H1 (cell line): ENCODE results near the gene GPATCH4. TPM values are rescaled to one million over a fixed set of nuclear protein-coding genes. Genes with fewer than 3 reads are reported as not detected.
A peak's percentile ranks its signal among the peaks of the same experiment; 100 is the strongest.

ENCODE experiments used
- CTCF ChIA-PET: fragments of 300-600 bp; sonication (Branson Sonifier 250); formaldehyde crosslinking; loops from one replicate; lab custom pipeline; 2021; ENCODE audit not compliant: partially characterized antibody; lab: Charles Lee
- POLR2A ChIA-PET: fragments of 300-600 bp; sonication (Branson Sonifier 250); formaldehyde crosslinking; loops from one replicate; lab custom pipeline; 2021; ENCODE audit warnings: inconsistent platforms; ENCODE audit not compliant: partially characterized antibody; lab: Charles Lee
- DNase-seq, 2 experiments: peaks; one replicate each; pipeline versions ENCODE4 v3.0.0 to v3.0.0-alpha.2; 2010 to 2022; ENCODE audit warnings: low spot score in 2 of 2, low read depth in 1 of 2, mixed read lengths in 1 of 2
- FAIRE-seq: peaks from 2 replicates; lab custom pipeline; 2011; peaks lifted over from hg19 to GRCh38; lab: Jason Lieb, UNC
- H2AFZ ChIP-seq: 2 replicates; pipeline ENCODE4 v1.8.1; 2012; ENCODE audit warnings: low read length, inconsistent platforms
- H2AK5ac ChIP-seq: 2 replicates; pipeline ENCODE4 v1.6.1; 2013; ENCODE audit warnings: low read depth, low read length
- H2BK120ac ChIP-seq: replicated peaks from 2 replicates; pipeline ENCODE3; 2013; ENCODE audit warnings: low read depth, low read length, inconsistent platforms
- H2BK12ac ChIP-seq: 2 replicates; pipeline ENCODE4 v1.6.1; 2013; ENCODE audit warnings: low read depth, low read length
- H2BK15ac ChIP-seq: 2 replicates; pipeline ENCODE4 v1.6.1; 2013; ENCODE audit warnings: low read length
- H2BK20ac ChIP-seq: 2 replicates; pipeline ENCODE4 v1.6.1; 2013; ENCODE audit warnings: low read length
- H2BK5ac ChIP-seq: 2 replicates; pipeline ENCODE4 v1.6.1; 2013; ENCODE audit warnings: low read depth, low read length
- H3K14ac ChIP-seq: 2 replicates; pipeline ENCODE4 v1.6.1; 2013; ENCODE audit warnings: inconsistent platforms; ENCODE audit not compliant: insufficient read length
- H3K18ac ChIP-seq: 2 replicates; pipeline ENCODE4 v1.6.1; 2013; ENCODE audit warnings: low read length; ENCODE audit errors: extremely low read depth
- H3K23ac ChIP-seq: 2 replicates; pipeline ENCODE4 v1.6.1; 2013; ENCODE audit warnings: inconsistent platforms; ENCODE audit not compliant: insufficient read length
- H3K23me2 ChIP-seq: 2 replicates; pipeline ENCODE4 v1.6.1; 2013; ENCODE audit warnings: low read depth, low read length
- H3K27ac ChIP-seq: 2 replicates; pipeline ENCODE4 v1.6.1; 2011; ENCODE audit warnings: low read depth, low read length, inconsistent platforms
- H3K27me3 ChIP-seq, 4 experiments: replicated peaks in 1 of 4; 1 replicate in 1 of 4; 2 replicates in 3 of 4; pipeline versions ENCODE4 v1.6.1 to v1.8.1; 2011 to 2013; ENCODE audit warnings: low read length in 3 of 4, mild to moderate bottlenecking in 3 of 4, inconsistent platforms in 2 of 4, mixed read lengths in 2 of 4, moderate library complexity in 1 of 4; ENCODE audit not compliant: control insufficient read depth in 3 of 4, insufficient read depth in 3 of 4; ENCODE audit errors: extremely low read depth in 1 of 4
- H3K36me3 ChIP-seq, 4 experiments: 2 replicates each; pipeline versions ENCODE4 v1.6.1 to v1.8.1; 2011 to 2013; ENCODE audit warnings: mild to moderate bottlenecking in 4 of 4, low read length in 3 of 4, moderate library complexity in 2 of 4, control low read depth in 1 of 4, inconsistent platforms in 1 of 4; ENCODE audit not compliant: insufficient read depth in 4 of 4, control insufficient read depth in 2 of 4
- H3K4ac ChIP-seq: replicated peaks from 2 replicates; pipeline ENCODE3; 2013; ENCODE audit warnings: low read length, low read depth, mixed read lengths, inconsistent platforms; ENCODE audit not compliant: insufficient read length
- H3K4me1 ChIP-seq, 4 experiments: replicated peaks in 1 of 4; 1 replicate in 1 of 4; 2 replicates in 3 of 4; pipeline versions ENCODE4 v1.6.1 to v1.8.1; 2011 to 2013; ENCODE audit warnings: low read length in 3 of 4, inconsistent platforms in 2 of 4, mixed read lengths in 1 of 4; ENCODE audit not compliant: insufficient read depth in 4 of 4, control insufficient read depth in 3 of 4
- H3K4me2 ChIP-seq, 2 experiments: 2 replicates each; pipeline versions ENCODE4 v1.6.1 to v1.8.1; 2011 to 2013; ENCODE audit warnings: low read depth in 2 of 2, low read length in 2 of 2, control low read depth in 1 of 2, inconsistent platforms in 1 of 2, mild to moderate bottlenecking in 1 of 2; ENCODE audit not compliant: insufficient read depth in 1 of 2
- H3K4me3 ChIP-seq, 4 experiments: fragments of 200-600, 300-600 bp in 1 of 4; sonication (generic), shearing (Covaris generic), sonication (Bioruptor Twin) in 1 of 4; 2 replicates each; pipeline versions ENCODE4 v1.5.1 to v1.8.1; 2011 to 2016; ENCODE audit warnings: low read length in 4 of 4, low read depth in 3 of 4, control low read depth in 2 of 4, inconsistent platforms in 2 of 4, mild to moderate bottlenecking in 2 of 4, mixed read lengths in 1 of 4, moderate library complexity in 1 of 4; ENCODE audit not compliant: insufficient read depth in 2 of 4; ENCODE audit errors: extremely low read depth in 1 of 4
- H3K56ac ChIP-seq: replicated peaks from 2 replicates; pipeline ENCODE3; 2013; ENCODE audit warnings: low read depth, mild to moderate bottlenecking, mixed read lengths, low read length, inconsistent platforms; ENCODE audit not compliant: insufficient read length
- H3K79me1 ChIP-seq: 2 replicates; pipeline ENCODE4 v1.6.1; 2013; ENCODE audit warnings: low read depth, low read length, control low read depth
- H3K79me2 ChIP-seq, 2 experiments: 2 replicates each; pipeline versions ENCODE4 v1.6.1 to v1.8.1; 2012 to 2013; ENCODE audit warnings: low read length in 2 of 2, mild to moderate bottlenecking in 2 of 2, inconsistent platforms in 1 of 2; ENCODE audit not compliant: insufficient read depth in 2 of 2, control insufficient read depth in 1 of 2
- H3K9ac ChIP-seq, 4 experiments: replicated peaks in 1 of 4; 1 replicate in 1 of 4; 2 replicates in 3 of 4; pipeline versions ENCODE4 v1.6.1 to v1.8.1; 2011 to 2013; ENCODE audit warnings: low read depth in 3 of 4, low read length in 3 of 4, control low read depth in 2 of 4, mild to moderate bottlenecking in 2 of 4, moderate library complexity in 2 of 4, inconsistent platforms in 1 of 4; ENCODE audit errors: extremely low read depth in 1 of 4
- H3K9me3 ChIP-seq, 2 experiments: 2 replicates each; pipeline versions ENCODE4 v1.6.1 to v1.8.1; 2012 to 2013; ENCODE audit warnings: mild to moderate bottlenecking in 2 of 2, moderate library complexity in 2 of 2, control low read depth in 1 of 2, inconsistent platforms in 1 of 2, low read depth in 1 of 2, low read length in 1 of 2, mixed read lengths in 1 of 2; ENCODE audit not compliant: insufficient read depth in 2 of 2
- H4K20me1 ChIP-seq, 2 experiments: replicated peaks in 1 of 2; 2 replicates each; pipeline versions ENCODE3 to v1.8.1; 2011 to 2013; ENCODE audit warnings: inconsistent platforms in 2 of 2, low read length in 2 of 2, mild to moderate bottlenecking in 1 of 2; ENCODE audit not compliant: insufficient read depth in 2 of 2, control insufficient read depth in 1 of 2
- H4K5ac ChIP-seq: 2 replicates; pipeline ENCODE4 v1.6.1; 2013; ENCODE audit warnings: low read length, low read depth, mixed read lengths, inconsistent platforms; ENCODE audit not compliant: insufficient read length
- H4K8ac ChIP-seq: 2 replicates; pipeline ENCODE4 v1.8.0; 2013; ENCODE audit warnings: mild to moderate bottlenecking, moderate library complexity, low read length, inconsistent platforms; ENCODE audit not compliant: insufficient read depth; ENCODE audit errors: extremely low read depth
- H4K91ac ChIP-seq: replicated peaks from 2 replicates; pipeline ENCODE3; 2013; ENCODE audit warnings: low read length, mixed read lengths, inconsistent platforms; ENCODE audit not compliant: insufficient read length
- BACH1 ChIP-seq: IDR thresholded peaks from 2 replicates; pipeline ENCODE4 v1.6.1; 2012; ENCODE audit warnings: low read length, improper control_type of control experiment
- JUN ChIP-seq: IDR thresholded peaks from 2 replicates; pipeline ENCODE4 v1.6.1; 2011; ENCODE audit warnings: low read depth, mild to moderate bottlenecking, improper control_type of control experiment, low read length
- KDM4A ChIP-seq: IDR thresholded peaks from one replicate; pipeline ENCODE4 v1.7.1; 2012; ENCODE audit warnings: low read depth, mild to moderate bottlenecking, moderate library complexity, low read length, inconsistent platforms; ENCODE audit not compliant: severe bottlenecking
- POLR2A ChIP-seq, 2 experiments: IDR thresholded peaks; 1 replicate in 1 of 2; 2 replicates in 1 of 2; pipeline ENCODE4 v1.6.1; 2011; ENCODE audit warnings: low read depth in 2 of 2, low read length in 2 of 2, mild to moderate bottlenecking in 2 of 2; ENCODE audit errors: control extremely low read depth in 1 of 2
- RXRA ChIP-seq: IDR thresholded peaks from 2 replicates; pipeline ENCODE4 v1.6.1; 2011; ENCODE audit warnings: low read depth, mild to moderate bottlenecking, low read length, moderate library complexity; ENCODE audit not compliant: insufficient read depth
- SP1 ChIP-seq: IDR thresholded peaks from 2 replicates; pipeline ENCODE4 v1.6.1; 2011; ENCODE audit warnings: low read depth, low read length
- TAF1 ChIP-seq: IDR thresholded peaks from 2 replicates; pipeline ENCODE4 v1.6.1; 2011; ENCODE audit warnings: mild to moderate bottlenecking, low read depth, low read length
- TBP ChIP-seq: IDR thresholded peaks from 2 replicates; pipeline ENCODE4 v1.6.1; 2011; ENCODE audit warnings: low read depth, low read length, improper control_type of control experiment
- TEAD4 ChIP-seq: IDR thresholded peaks from 2 replicates; pipeline ENCODE4 v1.6.1; 2012; ENCODE audit warnings: low read depth, low read length, inconsistent platforms, mixed read lengths
- USF2 ChIP-seq: IDR thresholded peaks from 2 replicates; pipeline ENCODE4 v1.6.1; 2011; ENCODE audit warnings: low read length, improper control_type of control experiment
- WGBS, 2 experiments: shearing (Covaris generic) in 1 of 2; methylation state at CpG; one replicate each; pipeline versions ENCODE4 v1.1.6 to v1.1.7; 2013 to 2015; ENCODE audit warnings: low lambda C conversion rate in 2 of 2, mixed read lengths in 2 of 2, inconsistent platforms in 1 of 2, low coverage in 1 of 2, missing lambda C conversion rate in 1 of 2; ENCODE audit not compliant: insufficient replicate concordance in 2 of 2, insufficient coverage in 1 of 2, insufficient read length in 1 of 2; ENCODE audit errors: extremely low coverage in 1 of 2, missing lambda C conversion rate in 1 of 2; 5-methylcytosine and 5-hydroxymethylcytosine counted together
- polyA plus RNA-seq, 7 experiments: library from polyadenylated mRNA; depleted of rRNA in 3 of 7; stranded (reverse) in 5 of 7; unstranded in 2 of 7; fragments of >200 nt in 5 of 7; fragments of 200-250 nt in 2 of 7; gene quantifications; 1 replicate in 5 of 7; 2 replicates in 1 of 7; 4 replicates in 1 of 7; pipeline versions ENCODE4 v1.2.1 to v1.2.3, GENCODE V29; 2011 to 2013; ENCODE audit warnings: missing spikeins in 2 of 7, mixed read lengths in 2 of 7
- total RNA-seq: library from RNA; stranded (reverse); fragmentation: NEBNext Ultra II Directional; extraction: Animal tissue kit (Norgen Biotek cat#: 25700); gene quantifications from 2 replicates; pipeline ENCODE4 v1.2.1, GENCODE V29; 2021

GPATCH4 gene
- total and polyA plus RNA-seq, 2 of the 8 experiments (the other 6 are each of a cell fraction or from before 2014, with no cell fraction given) = 20.5 to 47.9 TPM

GRCh38 chr1:156591432-156592157, 9.7 kb downstream of the GPATCH4 start, which contains the start of gene NAXE:
TSS of gene NAXE (plus strand) at chr1:156591776. CDS start at chr1:156591805, 29 bp downstream.
- no peak within 1 kb of the TSS for H2BK12ac ChIP-seq
- peak within 1 kb of the TSS; percentile 88 for H2AFZ ChIP-seq
- H3K18ac ChIP-seq = peak within 1 kb of the TSS; percentile 83
- peak within 1 kb of the TSS; percentile 64 to 77 (median 70) for H3K9ac ChIP-seq
- H3K4me1 ChIP-seq = peaks cover 0 to 10% (median 2%) of the 10 kb centered on the region in 4 experiments; a peak in 4 of 7 replicates
- FAIRE-seq = no peak
- H3K36me3 ChIP-seq = peaks cover 9 to 34% (median 21%) of the 10 kb centered on the region in 4 experiments
- 0 out of 2 replicates have a peak, but pooled peaks cover 2% of the 10 kb centered on the region for H3K79me1 ChIP-seq
- CTCF ChIA-PET = interaction anchor here (0.7 to 5.3 kb wide), 20 partner anchors 11 to 206 kb away, joined by 3 to 45 read pairs (median 4); partner anchors contain the start of genes GPATCH4, HAPLN2 and TTC24
- no peak within 1 kb of the TSS for H2BK120ac ChIP-seq
- peak within 1 kb of the TSS; percentile 79; the same call in 1 of the 2 replicates for H4K8ac ChIP-seq
- no peak within 1 kb of the TSS for H2AK5ac ChIP-seq
- H2BK15ac ChIP-seq = no peak within 1 kb of the TSS; the same call in 1 of the 2 replicates
- H3K9me3 ChIP-seq = no peaks in the 10 kb centered on the region
- peak within 1 kb of the TSS; percentile 77; the same call in 1 of the 2 replicates for H2BK5ac ChIP-seq
- peak within 1 kb of the TSS; percentile 87 for H4K5ac ChIP-seq
- no peak within 1 kb of the TSS for H2BK20ac ChIP-seq
- 2% methylated on average over 34 of the region's 60 CpGs; no CpG with 5 or more reads in 1 of the 2 experiments for WGBS, 2 experiments
- H3K27ac ChIP-seq = peak within 1 kb of the TSS; percentile 26; the same call in 1 of the 2 replicates
- peaks cover 0 to 5% of the 10 kb centered on the region in 2 experiments for H4K20me1 ChIP-seq
- H3K23me2 ChIP-seq = peaks cover 10% of the 10 kb centered on the region
- DNase-seq = peak in 1 of 2 experiments; percentile 80
- peak within 1 kb of the TSS; percentile 49 for H3K4ac ChIP-seq
- POLR2A ChIA-PET = interaction anchor here (0.8 to 5.1 kb wide), 36 partner anchors 9 to 212 kb away, joined by 3 to 66 read pairs (median 4); partner anchors contain the start of genes CRABP2, GPATCH4, HAPLN2 and MEF2D
- peak within 1 kb of the TSS; percentile 68 to 90 for H3K4me2 ChIP-seq
- no peaks in the 10 kb centered on the region for H3K27me3 ChIP-seq
- H3K56ac ChIP-seq = peak within 1 kb of the TSS; percentile 92
- peak within 1 kb of the TSS; percentile 62 to 87 (median 81) for H3K4me3 ChIP-seq
- no peak within 1 kb of the TSS for H3K14ac ChIP-seq
- peak within 1 kb of the TSS; percentile 60 for H4K91ac ChIP-seq
- H3K23ac ChIP-seq = no peak within 1 kb of the TSS
- H3K79me2 ChIP-seq = no peaks in the 10 kb centered on the region
- TF ChIP-seq BACH1 = peak; percentile 45; the same call in 1 of the 2 replicates
- TF ChIP-seq RXRA = no peak
- TF ChIP-seq SP1 = peak; percentile 63; the same call in 1 of the 2 replicates
- peak; percentile 76 for TF ChIP-seq KDM4A
- TF ChIP-seq USF2 = no peak
- peak; percentile 84 for TF ChIP-seq TAF1
- peak; percentile 64; a peak in 2 of 3 replicates for TF ChIP-seq POLR2A (IDR thresholded peaks at IDR 0.05; ENCODE audit: control extremely low read depth in 1 of 2, low read depth in 2 of 2, low read length in 2 of 2)
- TF ChIP-seq TEAD4 = 0 out of 2 replicates have a peak, but pooled peaks have one; percentile 12
- peak; percentile 24; the same call in 1 of the 2 replicates for TF ChIP-seq TBP
- no peak for TF ChIP-seq JUN
